ENCODE results near the gene POLR2L. TPM values are rescaled to one million over a fixed set of nuclear protein-coding genes. Genes with fewer than 3 reads are reported as not detected.

POLR2L gene
- total and polyA plus RNA-seq, 2 of the 13 experiments (the other 11 are each of a cell fraction or from before 2014, with no cell fraction given): 104 to 114 TPM

DNA sequence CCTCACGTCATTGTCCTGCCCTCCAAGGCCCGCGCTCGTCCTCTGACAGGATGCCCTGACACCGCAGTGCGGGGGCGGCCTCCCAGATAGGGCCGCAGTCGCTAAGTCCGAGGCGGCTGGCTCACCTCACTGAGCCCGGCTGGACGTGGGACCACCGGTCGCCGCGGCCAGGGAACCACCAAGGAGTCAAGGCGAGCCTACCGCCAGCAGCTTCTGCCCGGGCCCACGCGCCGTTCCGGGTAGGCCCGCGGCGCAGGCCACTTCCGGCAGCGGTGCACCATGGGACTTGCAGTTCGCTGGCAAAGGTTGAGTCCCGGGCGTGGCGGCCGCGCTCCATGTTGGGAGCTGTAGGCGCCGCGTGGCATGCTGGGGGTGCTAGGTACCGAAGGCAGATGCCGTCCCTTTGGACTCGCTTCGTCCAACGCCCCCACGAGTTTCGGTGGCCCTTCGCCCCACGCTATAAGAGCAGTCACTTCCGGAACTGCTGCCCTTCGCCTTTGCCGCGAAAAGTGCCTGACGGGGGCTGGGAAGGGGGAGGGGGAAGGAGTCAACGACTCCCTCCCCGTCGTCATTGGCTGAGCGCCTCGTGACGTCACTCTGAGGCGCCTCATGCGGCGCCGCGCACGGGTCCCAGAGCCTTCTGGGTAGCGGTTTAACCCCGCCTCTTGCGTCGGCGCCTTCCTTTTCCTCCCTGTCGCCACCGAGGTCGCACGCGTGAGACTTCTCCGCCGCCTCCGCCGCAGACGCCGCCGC, 32.9 kb downstream of the POLR2L start, which contains the start of gene RPLP2 (continued):
- TF ChIP-seq SCMH1 (CRISPR knock-in tag; IDR thresholded peaks at IDR 0.05; ENCODE audit: borderline replicate concordance): no peak
- TF ChIP-seq ZNF3 (CRISPR knock-in tag; IDR thresholded peaks at IDR 0.05): no peak
- TF ChIP-seq JDP2 (CRISPR knock-in tag; IDR thresholded peaks at IDR 0.05; ENCODE audit: borderline replicate concordance): no peak
- TF ChIP-seq ARHGAP35 (CRISPR knock-in tag; IDR thresholded peaks at IDR 0.05; ENCODE audit: borderline replicate concordance): peak; percentile 51; the same call in 1 of the 2 replicates
- TF ChIP-seq RFX3 (CRISPR knock-in tag; IDR thresholded peaks at IDR 0.05): no peak
- no peak for TF ChIP-seq ZNF24 (IDR thresholded peaks at IDR 0.05)
- TF ChIP-seq SIN3B (IDR thresholded peaks at IDR 0.05; ENCODE audit: low read length): peak; percentile 49; the same call in 1 of the 2 replicates
- peak; percentile 38; the same call in 1 of the 2 replicates for TF ChIP-seq ZNF766 (CRISPR knock-in tag; IDR thresholded peaks at IDR 0.05; ENCODE audit: borderline replicate concordance)
- TF ChIP-seq, protein P1, sequence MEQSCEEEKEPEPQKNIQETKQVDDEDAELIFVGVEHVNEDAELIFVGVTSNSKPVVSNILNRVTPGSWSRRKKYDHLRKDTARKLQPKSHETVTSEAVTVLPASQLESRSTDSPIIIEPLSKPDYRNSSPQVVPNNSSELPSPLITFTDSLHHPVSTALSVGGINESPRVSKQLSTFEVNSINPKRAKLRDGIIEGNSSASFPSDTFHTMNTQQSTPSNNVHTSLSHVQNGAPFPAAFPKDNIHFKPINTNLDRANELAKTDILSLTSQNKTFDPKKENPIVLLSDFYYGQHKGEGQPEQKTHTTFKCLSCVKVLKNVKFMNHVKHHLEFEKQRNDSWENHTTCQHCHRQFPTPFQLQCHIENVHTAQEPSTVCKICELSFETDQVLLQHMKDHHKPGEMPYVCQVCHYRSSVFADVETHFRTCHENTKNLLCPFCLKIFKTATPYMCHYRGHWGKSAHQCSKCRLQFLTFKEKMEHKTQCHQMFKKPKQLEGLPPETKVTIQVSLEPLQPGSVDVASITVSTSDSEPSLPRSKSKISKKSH (CRISPR knock-in tag; IDR thresholded peaks at IDR 0.05; ENCODE audit: borderline replicate concordance): peak; percentile 70
- TF ChIP-seq, protein P2, sequence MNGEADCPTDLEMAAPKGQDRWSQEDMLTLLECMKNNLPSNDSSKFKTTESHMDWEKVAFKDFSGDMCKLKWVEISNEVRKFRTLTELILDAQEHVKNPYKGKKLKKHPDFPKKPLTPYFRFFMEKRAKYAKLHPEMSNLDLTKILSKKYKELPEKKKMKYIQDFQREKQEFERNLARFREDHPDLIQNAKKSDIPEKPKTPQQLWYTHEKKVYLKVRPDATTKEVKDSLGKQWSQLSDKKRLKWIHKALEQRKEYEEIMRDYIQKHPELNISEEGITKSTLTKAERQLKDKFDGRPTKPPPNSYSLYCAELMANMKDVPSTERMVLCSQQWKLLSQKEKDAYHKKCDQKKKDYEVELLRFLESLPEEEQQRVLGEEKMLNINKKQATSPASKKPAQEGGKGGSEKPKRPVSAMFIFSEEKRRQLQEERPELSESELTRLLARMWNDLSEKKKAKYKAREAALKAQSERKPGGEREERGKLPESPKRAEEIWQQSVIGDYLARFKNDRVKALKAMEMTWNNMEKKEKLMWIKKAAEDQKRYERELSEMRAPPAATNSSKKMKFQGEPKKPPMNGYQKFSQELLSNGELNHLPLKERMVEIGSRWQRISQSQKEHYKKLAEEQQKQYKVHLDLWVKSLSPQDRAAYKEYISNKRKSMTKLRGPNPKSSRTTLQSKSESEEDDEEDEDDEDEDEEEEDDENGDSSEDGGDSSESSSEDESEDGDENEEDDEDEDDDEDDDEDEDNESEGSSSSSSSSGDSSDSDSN (CRISPR knock-in tag; IDR thresholded peaks at IDR 0.05): peak; percentile 98
- TF ChIP-seq GABPB1 (CRISPR knock-in tag; IDR thresholded peaks at IDR 0.05): peak; percentile 99
- TF ChIP-seq, protein P3, sequence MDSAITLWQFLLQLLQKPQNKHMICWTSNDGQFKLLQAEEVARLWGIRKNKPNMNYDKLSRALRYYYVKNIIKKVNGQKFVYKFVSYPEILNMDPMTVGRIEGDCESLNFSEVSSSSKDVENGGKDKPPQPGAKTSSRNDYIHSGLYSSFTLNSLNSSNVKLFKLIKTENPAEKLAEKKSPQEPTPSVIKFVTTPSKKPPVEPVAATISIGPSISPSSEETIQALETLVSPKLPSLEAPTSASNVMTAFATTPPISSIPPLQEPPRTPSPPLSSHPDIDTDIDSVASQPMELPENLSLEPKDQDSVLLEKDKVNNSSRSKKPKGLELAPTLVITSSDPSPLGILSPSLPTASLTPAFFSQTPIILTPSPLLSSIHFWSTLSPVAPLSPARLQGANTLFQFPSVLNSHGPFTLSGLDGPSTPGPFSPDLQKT (CRISPR knock-in tag; IDR thresholded peaks at IDR 0.05; ENCODE audit: borderline replicate concordance): no peak
- TF ChIP-seq, protein P4, sequence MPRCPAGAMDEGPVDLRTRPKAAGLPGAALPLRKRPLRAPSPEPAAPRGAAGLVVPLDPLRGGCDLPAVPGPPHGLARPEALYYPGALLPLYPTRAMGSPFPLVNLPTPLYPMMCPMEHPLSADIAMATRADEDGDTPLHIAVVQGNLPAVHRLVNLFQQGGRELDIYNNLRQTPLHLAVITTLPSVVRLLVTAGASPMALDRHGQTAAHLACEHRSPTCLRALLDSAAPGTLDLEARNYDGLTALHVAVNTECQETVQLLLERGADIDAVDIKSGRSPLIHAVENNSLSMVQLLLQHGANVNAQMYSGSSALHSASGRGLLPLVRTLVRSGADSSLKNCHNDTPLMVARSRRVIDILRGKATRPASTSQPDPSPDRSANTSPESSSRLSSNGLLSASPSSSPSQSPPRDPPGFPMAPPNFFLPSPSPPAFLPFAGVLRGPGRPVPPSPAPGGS (CRISPR knock-in tag; IDR thresholded peaks at IDR 0.05): peak; percentile 59; the same call in 1 of the 2 replicates
- no peak for TF ChIP-seq ZNF333 (CRISPR knock-in tag; IDR thresholded peaks at IDR 0.05; ENCODE audit: borderline replicate concordance)
- TF ChIP-seq ZNF564 (CRISPR knock-in tag; IDR thresholded peaks at IDR 0.05): peak; percentile 35
- TF ChIP-seq, protein P5, sequence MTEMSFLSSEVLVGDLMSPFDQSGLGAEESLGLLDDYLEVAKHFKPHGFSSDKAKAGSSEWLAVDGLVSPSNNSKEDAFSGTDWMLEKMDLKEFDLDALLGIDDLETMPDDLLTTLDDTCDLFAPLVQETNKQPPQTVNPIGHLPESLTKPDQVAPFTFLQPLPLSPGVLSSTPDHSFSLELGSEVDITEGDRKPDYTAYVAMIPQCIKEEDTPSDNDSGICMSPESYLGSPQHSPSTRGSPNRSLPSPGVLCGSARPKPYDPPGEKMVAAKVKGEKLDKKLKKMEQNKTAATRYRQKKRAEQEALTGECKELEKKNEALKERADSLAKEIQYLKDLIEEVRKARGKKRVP (CRISPR knock-in tag; IDR thresholded peaks at IDR 0.05): peak in 1 of 2 experiments; percentile 73; a peak in 1 of 4 replicates
- peak; percentile 34 for TF ChIP-seq TEAD3 (CRISPR knock-in tag; optimal IDR thresholded peaks at IDR 0.05; ENCODE audit: borderline replicate concordance)
- TF ChIP-seq ZSCAN30 (CRISPR knock-in tag; IDR thresholded peaks at IDR 0.05): no peak
- TF ChIP-seq, protein P6, sequence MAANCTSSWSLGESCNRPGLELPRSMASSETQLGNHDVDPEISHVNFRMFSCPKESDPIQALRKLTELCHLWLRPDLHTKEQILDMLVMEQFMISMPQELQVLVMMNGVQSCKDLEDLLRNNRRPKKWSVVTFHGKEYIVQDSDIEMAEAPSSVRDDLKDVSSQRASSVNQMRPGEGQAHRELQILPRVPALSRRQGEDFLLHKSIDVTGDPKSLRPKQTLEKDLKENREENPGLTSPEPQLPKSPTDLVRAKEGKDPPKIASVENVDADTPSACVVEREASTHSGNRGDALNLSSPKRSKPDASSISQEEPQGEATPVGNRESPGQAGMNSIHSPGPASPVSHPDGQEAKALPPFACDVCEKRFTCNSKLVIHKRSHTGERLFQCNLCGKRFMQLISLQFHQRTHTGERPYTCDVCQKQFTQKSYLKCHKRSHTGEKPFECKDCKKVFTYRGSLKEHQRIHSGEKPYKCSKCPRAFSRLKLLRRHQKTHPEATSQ (CRISPR knock-in tag; IDR thresholded peaks at IDR 0.05; ENCODE audit: borderline replicate concordance): peak; percentile 31; the same call in 1 of the 2 replicates
- no peak; the same call in 1 of the 2 replicates for TF ChIP-seq ZNF790 (CRISPR knock-in tag; IDR thresholded peaks at IDR 0.05; ENCODE audit: borderline replicate concordance)
